GM19328 (cell line): ENCODE data around the gene RASL11B.

Experiments used
- ATAC-seq: cut with Tn5 transposase; IDR thresholded peaks from one replicate; pipeline ENCODE4 v1.9.1; 2021; ENCODE audit warnings: mild to moderate bottlenecking, moderate library complexity; ENCODE audit not compliant: unreplicated experiment

The RASL11B gene

GRCh38 chr4:52911684-52912294 lies 49.7 kb downstream of the RASL11B start:
- no peak for ATAC-seq

- no peak for ATAC-seq
Measured at GRCh38 chr4:52912608-52913007, 50.5 kb downstream of the RASL11B start.

- no peak for ATAC-seq
Measured at GRCh38 chr4:52914051-52914605, 52.0 kb downstream of the RASL11B start.

GRCh38 chr4:52915191-52915590 lies 53.1 kb downstream of the RASL11B start:
- no peak for ATAC-seq

GRCh38 chr4:52915730-52916300 lies 53.7 kb downstream of the RASL11B start:
- ATAC-seq: no peak
